ENCODE data around the gene SNRPD3. TPM values are rescaled to one million over a fixed set of nuclear protein-coding genes. Genes with fewer than 3 reads are reported as not detected.
"Not testable (repeated sequence)": the region's sequence is repeated elsewhere in the genome, so short reads cannot be mapped to it uniquely, and the experiment has no call there.

Gene SNRPD3
- total RNA-seq, 1 experiment from 2014 or later: 166 TPM

DNA sequence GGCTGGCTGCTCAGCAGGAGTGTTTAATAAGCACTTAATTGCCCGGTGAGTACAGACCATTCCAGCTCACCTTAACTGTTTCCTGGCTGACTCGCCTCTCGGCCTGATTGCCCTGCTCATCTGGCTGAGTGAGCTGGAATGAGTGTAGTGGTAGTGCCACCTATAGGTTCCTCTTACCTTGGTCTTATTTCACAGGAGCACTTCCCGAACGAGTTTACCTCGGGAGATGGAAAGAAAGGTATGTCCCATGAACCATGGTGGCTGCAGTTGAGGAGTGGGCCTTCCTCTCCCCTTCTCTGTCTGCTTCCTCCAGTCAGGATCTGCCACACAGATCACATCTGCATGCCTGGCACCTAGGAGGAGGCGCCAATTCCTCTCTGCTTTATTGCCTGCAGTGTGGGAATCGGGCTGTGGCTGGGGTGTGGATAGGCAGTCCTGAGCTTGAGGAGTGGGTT lies 34.0 kb upstream of the SNRPD3 start:
- H3K36me3 ChIP-seq (replicated peaks; ENCODE audit: control insufficient read depth, insufficient read depth, low read length): no peaks in the 10 kb centered on the region
- no peak overlapping the region for H3K4me3 ChIP-seq (ENCODE audit: insufficient read depth, low read depth, low read length)
- peak; percentile 85 for DNase-seq
- H3K27me3 ChIP-seq (ENCODE audit: control insufficient read depth, insufficient read depth, low read length): no peaks in the 10 kb centered on the region

GRCh38 chr22:24523873-24524272 lies 31.9 kb upstream of the SNRPD3 start:
- Histone ChIP-seq H3K36me3 (replicated peaks; ENCODE audit: control insufficient read depth, insufficient read depth, low read length) (no peaks in the 10 kb centered on the region), H3K4me3 (ENCODE audit: insufficient read depth, low read depth, low read length) (no peak overlapping the region), H3K27me3 (ENCODE audit: control insufficient read depth, insufficient read depth, low read length) (no peaks in the 10 kb centered on the region)
- DNase-seq: no peak

DNA sequence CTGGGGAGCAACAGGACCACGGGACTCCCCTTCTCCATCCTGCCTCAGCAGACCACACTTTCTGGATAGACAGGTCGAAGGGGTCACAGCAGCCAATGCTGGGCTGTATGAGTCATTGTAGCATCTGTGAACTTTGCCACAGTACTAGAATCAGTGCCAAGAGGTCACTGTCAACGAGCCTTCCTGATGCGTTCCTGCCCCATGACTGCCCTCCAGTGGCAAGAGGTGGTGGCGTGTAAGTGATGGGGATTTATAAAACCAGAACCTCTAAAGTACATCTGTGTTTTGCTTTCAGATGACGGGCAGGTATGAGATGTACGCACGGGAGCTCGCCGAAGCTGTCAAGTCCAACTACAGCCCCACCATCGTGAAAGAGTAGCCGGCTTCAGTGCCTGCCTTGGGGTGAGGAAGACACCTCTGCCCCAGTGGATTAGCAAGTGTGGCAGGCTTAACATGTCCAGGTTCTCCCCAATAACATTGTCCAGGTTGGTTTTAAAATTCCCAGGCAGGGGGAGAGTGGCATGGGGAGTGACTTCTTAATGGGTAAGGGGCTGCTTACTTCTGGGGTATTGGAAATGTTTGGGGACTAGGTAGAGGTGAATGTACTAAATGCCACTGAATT lies 30.3 kb upstream of the SNRPD3 start:
- DNase-seq: peak; percentile 84
- Histone ChIP-seq H3K36me3 (replicated peaks; ENCODE audit: control insufficient read depth, insufficient read depth, low read length) (no peaks in the 10 kb centered on the region), H3K4me3 (ENCODE audit: insufficient read depth, low read depth, low read length) (no peak overlapping the region), H3K27me3 (ENCODE audit: control insufficient read depth, insufficient read depth, low read length) (no peaks in the 10 kb centered on the region)

DNA sequence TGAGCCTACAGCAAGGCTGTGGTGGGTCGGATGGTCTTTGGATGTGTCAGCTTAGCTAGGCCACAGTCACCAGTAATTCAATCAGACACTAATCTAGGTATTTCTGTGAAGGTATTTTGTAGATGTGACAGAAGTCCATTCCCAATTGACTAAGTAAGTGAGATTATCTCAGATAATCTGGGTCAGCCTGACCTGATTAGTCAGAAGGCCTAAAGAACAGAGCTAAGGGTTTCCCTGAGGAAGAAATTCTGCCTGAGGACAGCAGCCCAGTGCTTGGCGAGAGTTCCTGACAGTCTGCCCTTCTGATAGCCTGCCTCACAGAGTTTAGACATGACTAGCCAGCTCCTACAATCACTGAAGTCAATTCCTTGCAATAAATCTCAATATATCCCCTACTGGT lies 29.6 kb upstream of the SNRPD3 start:
- no peaks in the 10 kb centered on the region for H3K36me3 ChIP-seq (replicated peaks; ENCODE audit: control insufficient read depth, insufficient read depth, low read length)
- DNase-seq: no peak
- H3K27me3 ChIP-seq (ENCODE audit: control insufficient read depth, insufficient read depth, low read length): no peaks in the 10 kb centered on the region
- H3K4me3 ChIP-seq (ENCODE audit: insufficient read depth, low read depth, low read length): no peak overlapping the region

DNA sequence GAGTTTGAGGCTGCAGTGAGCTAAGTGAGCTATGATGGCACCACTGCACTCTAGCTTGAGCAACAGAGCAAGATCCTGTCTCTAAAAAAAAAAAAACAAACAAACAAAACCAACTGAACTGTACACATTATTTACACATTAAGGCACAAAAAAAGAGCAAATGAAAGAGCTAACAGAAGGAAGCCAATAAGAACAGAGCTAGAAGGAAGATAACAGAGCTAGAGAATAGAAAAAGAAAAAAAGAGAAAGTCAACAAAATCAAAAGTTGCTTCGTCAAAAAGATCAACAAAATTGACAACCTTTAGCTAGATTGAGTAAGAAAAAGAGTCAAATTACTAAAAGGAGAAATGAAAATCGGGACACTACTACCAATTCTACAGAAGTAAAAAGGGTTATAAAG lies 25.9 kb upstream of the SNRPD3 start:
- Histone ChIP-seq H3K27me3 (ENCODE audit: control insufficient read depth, insufficient read depth, low read length) (no peaks in the 10 kb centered on the region), H3K4me3 (ENCODE audit: insufficient read depth, low read depth, low read length) (no peak overlapping the region), H3K36me3 (replicated peaks; ENCODE audit: control insufficient read depth, insufficient read depth, low read length) (no peaks in the 10 kb centered on the region)
- DNase-seq: no peak

- not testable (repeated sequence) for H3K27me3 ChIP-seq (ENCODE audit: control insufficient read depth, insufficient read depth, low read length); DNase-seq; H3K36me3 ChIP-seq (replicated peaks; ENCODE audit: control insufficient read depth, insufficient read depth, low read length); H3K4me3 ChIP-seq (ENCODE audit: insufficient read depth, low read depth, low read length)
Observed at GRCh38 chr22:24530968-24531367, 24.8 kb upstream of the SNRPD3 start.

GRCh38 chr22:24532075-24532474 lies 23.7 kb upstream of the SNRPD3 start:
- Histone ChIP-seq H3K36me3 (replicated peaks; ENCODE audit: control insufficient read depth, insufficient read depth, low read length) (no peaks in the 10 kb centered on the region), H3K27me3 (ENCODE audit: control insufficient read depth, insufficient read depth, low read length) (no peaks in the 10 kb centered on the region), H3K4me3 (ENCODE audit: insufficient read depth, low read depth, low read length) (no peak overlapping the region)
- no peak for DNase-seq

GRCh38 chr22:24535348-24535747 lies 20.5 kb upstream of the SNRPD3 start:
- Histone ChIP-seq H3K4me3 (ENCODE audit: insufficient read depth, low read depth, low read length) (no peak overlapping the region), H3K36me3 (replicated peaks; ENCODE audit: control insufficient read depth, insufficient read depth, low read length) (peaks cover under 1% of the 10 kb centered on the region; the same call in 1 of the 2 replicates), H3K27me3 (ENCODE audit: control insufficient read depth, insufficient read depth, low read length) (no peaks in the 10 kb centered on the region)
- no peak for DNase-seq

- no peaks in the 10 kb centered on the region for H3K27me3 ChIP-seq (ENCODE audit: control insufficient read depth, insufficient read depth, low read length)
- peaks cover 8% of the 10 kb centered on the region for H3K36me3 ChIP-seq (replicated peaks; ENCODE audit: control insufficient read depth, insufficient read depth, low read length)
- H3K4me3 ChIP-seq (ENCODE audit: insufficient read depth, low read depth, low read length): no peak overlapping the region
- no peak for DNase-seq
Observed at GRCh38 chr22:24536089-24536488, 19.7 kb upstream of the SNRPD3 start.

- Histone ChIP-seq H3K4me3 (ENCODE audit: insufficient read depth, low read depth, low read length) (no peak overlapping the region), H3K27me3 (ENCODE audit: control insufficient read depth, insufficient read depth, low read length) (no peaks in the 10 kb centered on the region), H3K36me3 (replicated peaks; ENCODE audit: control insufficient read depth, insufficient read depth, low read length) (peaks cover 31% of the 10 kb centered on the region)
- DNase-seq: no peak
Observed at GRCh38 chr22:24540470-24540869, 15.3 kb upstream of the SNRPD3 start.

DNA sequence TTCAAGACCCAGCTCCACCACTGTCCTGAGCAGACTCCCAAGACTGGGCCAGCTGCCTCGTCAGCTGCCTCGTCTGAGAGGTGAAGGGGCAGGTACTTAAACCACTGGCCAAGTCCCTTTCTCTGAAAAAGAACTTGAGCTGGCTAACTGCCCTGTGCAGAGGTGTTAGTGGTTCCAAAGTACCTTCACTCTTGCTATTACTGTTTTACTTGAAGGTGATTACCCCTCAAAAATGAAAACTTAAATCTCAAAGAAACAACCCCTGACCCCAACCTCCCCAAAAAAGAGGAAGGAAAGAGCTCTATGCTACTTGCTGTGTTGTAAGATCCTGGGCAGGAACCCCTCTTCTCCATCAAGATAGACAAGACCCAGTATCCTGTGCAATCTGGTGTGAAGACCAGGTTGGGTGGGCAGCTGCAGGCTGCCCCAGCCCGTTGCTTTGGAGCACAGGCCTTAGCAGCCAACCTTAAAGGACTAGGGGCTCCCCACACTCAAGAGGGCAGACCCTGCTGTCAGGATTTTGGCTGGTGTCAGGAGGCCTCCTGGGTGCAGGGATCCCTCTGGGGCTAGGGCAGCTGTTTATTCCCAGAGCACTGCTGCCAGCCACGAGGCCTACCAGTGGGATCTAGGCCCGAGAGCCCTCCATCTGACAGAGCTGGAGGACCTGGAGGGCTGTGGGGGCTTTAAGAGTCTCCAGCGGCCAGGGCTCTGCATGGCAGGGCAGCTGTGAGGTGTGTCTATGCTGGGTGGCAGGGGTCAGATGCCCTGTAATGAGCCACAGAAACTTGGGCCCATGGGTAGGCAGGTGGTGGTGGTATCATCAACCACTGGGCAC lies 13.9 kb upstream of the SNRPD3 start:
- DNase-seq: no peak
- Histone ChIP-seq H3K36me3 (replicated peaks; ENCODE audit: control insufficient read depth, insufficient read depth, low read length) (peaks cover 38% of the 10 kb centered on the region), H3K27me3 (ENCODE audit: control insufficient read depth, insufficient read depth, low read length) (no peaks in the 10 kb centered on the region), H3K4me3 (ENCODE audit: insufficient read depth, low read depth, low read length) (no peak overlapping the region)

DNA sequence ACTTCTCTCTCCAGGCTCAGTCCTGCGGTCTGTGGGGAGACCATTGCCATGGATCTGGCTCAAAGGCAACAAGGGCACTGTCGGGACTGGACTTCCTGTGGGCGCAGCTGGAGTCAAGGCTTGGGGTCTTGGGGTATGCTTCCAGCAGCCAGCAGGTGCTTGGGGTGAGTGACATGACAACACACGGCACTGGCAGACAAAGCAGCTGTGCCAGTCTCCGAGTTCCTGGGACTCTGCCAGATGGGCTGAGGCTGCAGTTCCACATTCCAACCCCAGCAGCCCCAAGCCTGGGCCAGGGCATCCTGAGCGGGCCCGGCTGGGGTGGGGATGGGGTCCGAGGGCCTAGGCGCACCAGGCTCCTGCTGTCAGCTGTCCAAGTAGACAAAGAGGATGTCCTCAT lies 13.2 kb upstream of the SNRPD3 start:
- H3K36me3 ChIP-seq (replicated peaks; ENCODE audit: control insufficient read depth, insufficient read depth, low read length): peaks cover 44% of the 10 kb centered on the region
- DNase-seq: no peak
- no peak overlapping the region for H3K4me3 ChIP-seq (ENCODE audit: insufficient read depth, low read depth, low read length)
- H3K27me3 ChIP-seq (ENCODE audit: control insufficient read depth, insufficient read depth, low read length): no peaks in the 10 kb centered on the region

GRCh38 chr22:24543185-24543601 lies 12.6 kb upstream of the SNRPD3 start:
- no peak for DNase-seq
- Histone ChIP-seq H3K4me3 (ENCODE audit: insufficient read depth, low read depth, low read length) (no peak overlapping the region), H3K27me3 (ENCODE audit: control insufficient read depth, insufficient read depth, low read length) (no peaks in the 10 kb centered on the region), H3K36me3 (replicated peaks; ENCODE audit: control insufficient read depth, insufficient read depth, low read length) (peaks cover 49% of the 10 kb centered on the region)

- H3K36me3 ChIP-seq (replicated peaks; ENCODE audit: control insufficient read depth, insufficient read depth, low read length): peaks cover 49% of the 10 kb centered on the region
Observed at GRCh38 chr22:24543679-24544243, 12.0 kb upstream of the SNRPD3 start.

DNA sequence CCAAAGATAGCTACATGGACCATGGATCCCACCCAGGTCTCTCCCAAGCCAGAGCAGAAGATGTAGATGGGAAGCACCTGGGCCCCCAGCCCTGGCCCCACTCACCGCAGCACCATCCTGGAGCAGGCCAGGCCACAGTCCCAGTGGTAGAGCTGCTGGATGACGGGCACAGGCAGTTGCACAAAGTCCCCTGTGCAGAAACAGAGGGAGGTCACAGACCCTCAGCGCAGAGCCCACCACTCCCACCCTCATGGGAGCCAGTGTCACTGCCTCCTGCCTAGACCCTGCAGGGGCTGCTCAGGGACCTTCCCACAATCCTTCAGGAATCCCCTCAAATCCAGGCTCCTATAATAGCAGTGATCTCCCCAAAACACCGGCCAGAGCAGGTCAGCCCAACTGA lies 7.0 kb upstream of the SNRPD3 start:
- no peaks in the 10 kb centered on the region for H3K27me3 ChIP-seq (ENCODE audit: control insufficient read depth, insufficient read depth, low read length)
- H3K4me3 ChIP-seq (ENCODE audit: insufficient read depth, low read depth, low read length): no peak overlapping the region
- DNase-seq: no peak
- peaks cover 24% of the 10 kb centered on the region for H3K36me3 ChIP-seq (replicated peaks; ENCODE audit: control insufficient read depth, insufficient read depth, low read length)

More at GRCh38 chr22:24543679-24544243, 12.0 kb upstream of the SNRPD3 start:
- Histone ChIP-seq H3K27me3 (ENCODE audit: control insufficient read depth, insufficient read depth, low read length) (no peaks in the 10 kb centered on the region), H3K4me3 (ENCODE audit: insufficient read depth, low read depth, low read length) (no peak overlapping the region)
- DNase-seq: no peak
